ENCODE measurements around the gene TMPRSS7. TPM values are rescaled to one million over a fixed set of nuclear protein-coding genes. Genes with fewer than 3 reads are reported as not detected.

Gene TMPRSS7
- polyA plus RNA-seq, 1 of the 3 experiments (the other 2 are of a cell fraction), result 0.02 TPM

DNA sequence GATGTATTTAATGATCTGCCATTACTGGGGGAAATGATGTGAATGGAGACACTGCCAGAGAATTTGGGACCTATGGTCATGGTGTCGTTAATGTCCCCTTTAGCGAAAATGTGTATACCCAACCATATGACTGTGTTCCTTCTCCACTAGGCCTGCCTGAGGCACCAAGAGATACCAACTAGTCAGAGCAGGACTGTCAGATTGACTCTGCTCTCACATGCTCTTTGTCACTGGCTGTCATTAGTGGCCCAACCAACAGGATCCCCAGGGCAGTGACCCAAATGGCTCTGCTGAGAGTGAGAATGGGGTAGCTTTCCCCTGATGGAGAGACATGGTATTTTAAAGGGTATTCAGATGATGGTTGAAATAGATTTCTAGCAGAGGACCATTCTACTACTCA lies 33.0 kb upstream of the TMPRSS7 start:
- peaks cover 0 to 4% of the 10 kb centered on the region in 2 experiments for H3K36me3 ChIP-seq (replicated peaks in 1 of 2; ENCODE audit: control insufficient read depth in 1 of 2, insufficient read depth in 2 of 2, low read length in 1 of 2)
- peak; percentile 24 for DNase-seq
- H3K4me1 ChIP-seq (ENCODE audit: control insufficient read depth in 1 of 2, insufficient read depth in 2 of 2, low read depth in 1 of 2, low read length in 1 of 2), result peaks cover 12 to 33% of the 10 kb centered on the region in 2 experiments; a peak in 3 of 4 replicates
- 0 out of 2 replicates have a peak overlapping the region, but pooled peaks have one; percentile 84 for H3K4me2 ChIP-seq
- POLR2A ChIA-PET, result interaction anchor here (1.0 kb wide), 1 partner anchor 12 kb away, joined by 3 read pairs; no protein-coding TSS in a partner anchor
- CTCF ChIA-PET, result interaction anchor here (0.9 to 14.5 kb wide), 5 partner anchors 9 to 42 kb away, joined by 4 to 165 read pairs (median 12); partner anchors contain the start of gene ABHD10
- H3F3A ChIP-seq (replicated peaks; ENCODE audit: insufficient read depth), result no peaks in the 10 kb centered on the region
- peak; percentile 45; the same call in 1 of the 2 replicates for TF ChIP-seq MXI1 (IDR thresholded peaks at IDR 0.05; ENCODE audit: low read depth, low read length)
- no peak for TF ChIP-seq GABPA (IDR thresholded peaks at IDR 0.05; ENCODE audit: low read depth)
- no peak overlapping the region for H3K4me3 ChIP-seq (ENCODE audit: low read depth in 2 of 2, low read length in 1 of 2)
- no peak overlapping the region for H2AFZ ChIP-seq (ENCODE audit: low read depth)
- 95% methylated on average over 2 of the region's 2 CpGs for WGBS (ENCODE audit: low lambda C conversion rate)
- H3K9ac ChIP-seq, result no peak overlapping the region
- H3K27me3 ChIP-seq (ENCODE audit: insufficient read depth), result no peaks in the 10 kb centered on the region
- peak overlapping the region in 1 of 2 experiments; percentile 96; a peak in 1 of 4 replicates for H3K27ac ChIP-seq (ENCODE audit: low read depth in 2 of 2, low read length in 1 of 2)
- H3K9me3 ChIP-seq, result no peaks in the 10 kb centered on the region
- H3K79me2 ChIP-seq (ENCODE audit: insufficient read depth), result no peaks in the 10 kb centered on the region
- H3K9me2 ChIP-seq, result no peaks in the 10 kb centered on the region
- no peaks in the 10 kb centered on the region for H4K20me1 ChIP-seq (ENCODE audit: insufficient read depth)

DNA sequence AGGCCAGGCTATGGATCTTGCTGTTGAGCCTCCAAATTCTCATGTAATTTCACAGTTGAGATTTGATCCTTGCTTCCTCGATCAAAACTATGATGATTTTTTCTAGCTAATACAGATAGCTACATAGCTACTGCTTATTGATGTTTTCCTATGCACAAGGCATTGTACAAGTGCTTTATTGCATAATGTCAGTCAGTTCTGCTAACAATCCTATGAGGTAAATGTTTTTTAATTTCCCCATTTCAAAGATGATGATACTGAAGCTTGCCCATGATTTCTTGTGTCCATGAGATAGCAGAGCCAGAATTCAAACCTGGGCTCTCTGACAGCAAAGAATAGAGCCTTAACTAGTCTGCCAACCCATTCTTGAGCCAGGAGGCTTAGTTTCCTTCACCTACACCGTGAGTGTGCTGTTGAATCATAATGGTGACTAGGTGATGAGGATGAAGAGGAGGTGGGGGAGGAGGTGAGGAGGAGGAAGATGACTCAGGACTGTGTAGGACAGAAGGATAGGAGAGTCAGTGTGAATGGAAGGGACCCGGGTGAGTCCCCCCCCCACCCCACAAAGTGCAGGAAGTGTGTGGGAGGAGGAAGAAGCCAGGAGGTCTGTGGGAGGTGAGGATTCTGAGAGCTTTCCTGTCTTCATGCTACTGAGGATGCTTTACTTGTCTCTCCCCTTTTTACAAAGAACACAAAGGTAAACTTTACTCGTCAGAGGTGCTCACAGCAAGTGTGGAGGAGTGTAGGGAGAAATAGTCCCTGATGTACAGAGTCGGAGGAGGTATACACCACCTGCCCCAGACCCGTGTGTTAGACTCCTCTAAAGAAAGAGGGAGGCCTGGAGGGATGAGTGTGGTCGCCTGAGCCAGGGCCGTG lies 32.2 kb upstream of the TMPRSS7 start:
- Histone ChIP-seq H3K27ac (ENCODE audit: low read depth in 2 of 2, low read length in 1 of 2) (no peak overlapping the region), H3K9me2 (no peaks in the 10 kb centered on the region), H3K79me2 (ENCODE audit: insufficient read depth) (no peaks in the 10 kb centered on the region), H3K9me3 (no peaks in the 10 kb centered on the region), H3F3A (replicated peaks; ENCODE audit: insufficient read depth) (no peaks in the 10 kb centered on the region), H3K4me3 (ENCODE audit: low read depth in 2 of 2, low read length in 1 of 2) (no peak overlapping the region), H2AFZ (ENCODE audit: low read depth) (no peak overlapping the region), H4K20me1 (ENCODE audit: insufficient read depth) (no peaks in the 10 kb centered on the region), H3K4me2 (peak overlapping the region; percentile 43; the same call in 1 of the 2 replicates), H3K9ac (no peak overlapping the region), H3K27me3 (ENCODE audit: insufficient read depth) (no peaks in the 10 kb centered on the region), H3K4me1 (ENCODE audit: control insufficient read depth in 1 of 2, insufficient read depth in 2 of 2, low read depth in 1 of 2, low read length in 1 of 2) (peaks cover 14 to 34% of the 10 kb centered on the region in 2 experiments; a peak in 3 of 4 replicates), H3K36me3 (replicated peaks in 1 of 2; ENCODE audit: control insufficient read depth in 1 of 2, insufficient read depth in 2 of 2, low read length in 1 of 2) (peaks cover 0 to 8% of the 10 kb centered on the region in 2 experiments)
- TF ChIP-seq EP300 (IDR thresholded peaks at IDR 0.05; ENCODE audit: borderline replicate concordance in 1 of 2, low read depth in 1 of 2, low read length in 1 of 2) (peak in 1 of 2 experiments; percentile 7; a peak in 1 of 4 replicates), JUND (IDR thresholded peaks at IDR 0.05) (0 out of 2 replicates have a peak, but pooled peaks have one; percentile 22), SIN3A (IDR thresholded peaks at IDR 0.05; ENCODE audit: borderline replicate concordance, low read depth, low read length) (no peak), FOSL2 (IDR thresholded peaks at IDR 0.05; ENCODE audit: borderline replicate concordance, low read depth) (peak; percentile 75)
- TF ChIP-seq, protein P1, sequence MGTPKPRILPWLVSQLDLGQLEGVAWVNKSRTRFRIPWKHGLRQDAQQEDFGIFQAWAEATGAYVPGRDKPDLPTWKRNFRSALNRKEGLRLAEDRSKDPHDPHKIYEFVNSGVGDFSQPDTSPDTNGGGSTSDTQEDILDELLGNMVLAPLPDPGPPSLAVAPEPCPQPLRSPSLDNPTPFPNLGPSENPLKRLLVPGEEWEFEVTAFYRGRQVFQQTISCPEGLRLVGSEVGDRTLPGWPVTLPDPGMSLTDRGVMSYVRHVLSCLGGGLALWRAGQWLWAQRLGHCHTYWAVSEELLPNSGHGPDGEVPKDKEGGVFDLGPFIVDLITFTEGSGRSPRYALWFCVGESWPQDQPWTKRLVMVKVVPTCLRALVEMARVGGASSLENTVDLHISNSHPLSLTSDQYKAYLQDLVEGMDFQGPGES (IDR thresholded peaks at IDR 0.05; ENCODE audit: low read depth, low read length), result no peak
- POLR2A ChIA-PET, result no interaction called here
- no peak for DNase-seq
- CTCF ChIA-PET, result interaction anchor here (0.6 to 14.5 kb wide), 6 partner anchors 9 to 41 kb away, joined by 3 to 165 read pairs (median 4); partner anchors contain the start of gene ABHD10
- WGBS (ENCODE audit: low lambda C conversion rate), result 67% methylated on average over 8 of the region's 8 CpGs

All from SK-N-SH (cell line).